Esophagus muscularis mucosa (tissue), 3 donors: ENCODE data around the gene SLITRK3.

ENCODE experiments used
- CTCF ChIP-seq, 3 experiments: fragments of 200-600 bp in 2 of 3; fragments of 450-650 bp in 1 of 3; sonication (generic) in 2 of 3; IDR thresholded peaks; one replicate each; pipeline ENCODE4 v1.5.1; 2017 to 2019; ENCODE audit warnings: antibody characterized with exemption in 3 of 3, mild to moderate bottlenecking in 2 of 3, moderate library complexity in 1 of 3
- EP300 ChIP-seq: sonication (generic); formaldehyde crosslinking; IDR thresholded peaks from one replicate; pipeline ENCODE4 v1.6.1; 2017; ENCODE audit warnings: antibody characterized with exemption

DNA sequence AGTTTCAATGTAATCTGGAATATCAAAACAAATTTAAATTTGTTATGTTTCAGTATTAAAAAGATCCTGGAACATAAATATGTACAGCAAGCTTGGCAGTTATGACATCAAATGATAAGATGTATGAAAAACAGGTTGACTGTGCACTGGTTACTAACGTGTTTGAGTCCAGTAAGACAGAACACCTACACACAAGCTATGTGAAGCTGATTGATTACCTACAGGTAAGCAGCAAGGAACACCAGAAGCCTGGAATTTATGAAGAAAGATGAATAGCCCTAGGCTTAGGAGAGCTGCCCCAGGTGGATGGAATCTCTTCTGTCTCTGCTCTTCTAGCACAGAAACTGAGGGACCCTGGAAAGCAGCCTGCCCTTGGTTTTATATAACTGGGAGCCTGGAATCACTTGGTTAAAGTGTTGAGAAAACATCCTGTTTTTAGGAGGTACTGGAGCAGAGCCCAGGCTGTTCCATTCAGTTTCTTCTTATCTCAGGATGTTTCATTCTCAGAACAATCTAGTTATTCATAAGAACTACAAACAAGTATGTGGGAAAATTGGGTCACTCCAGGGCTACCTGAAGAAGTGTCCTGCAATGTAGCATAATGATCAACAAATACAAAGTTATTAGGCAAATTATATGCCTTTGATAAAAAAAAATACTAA, 36.3 kb downstream of the SLITRK3 start:
- TF ChIP-seq CTCF (IDR thresholded peaks at IDR 0.05) (no peak), EP300 (no peak)
